Measurements from ENCODE around the gene PPP1CC.
"Not testable (repeated sequence)": the region's sequence is repeated elsewhere in the genome, so short reads cannot be mapped to it uniquely, and the experiment has no call there.

Gene PPP1CC

DNA sequence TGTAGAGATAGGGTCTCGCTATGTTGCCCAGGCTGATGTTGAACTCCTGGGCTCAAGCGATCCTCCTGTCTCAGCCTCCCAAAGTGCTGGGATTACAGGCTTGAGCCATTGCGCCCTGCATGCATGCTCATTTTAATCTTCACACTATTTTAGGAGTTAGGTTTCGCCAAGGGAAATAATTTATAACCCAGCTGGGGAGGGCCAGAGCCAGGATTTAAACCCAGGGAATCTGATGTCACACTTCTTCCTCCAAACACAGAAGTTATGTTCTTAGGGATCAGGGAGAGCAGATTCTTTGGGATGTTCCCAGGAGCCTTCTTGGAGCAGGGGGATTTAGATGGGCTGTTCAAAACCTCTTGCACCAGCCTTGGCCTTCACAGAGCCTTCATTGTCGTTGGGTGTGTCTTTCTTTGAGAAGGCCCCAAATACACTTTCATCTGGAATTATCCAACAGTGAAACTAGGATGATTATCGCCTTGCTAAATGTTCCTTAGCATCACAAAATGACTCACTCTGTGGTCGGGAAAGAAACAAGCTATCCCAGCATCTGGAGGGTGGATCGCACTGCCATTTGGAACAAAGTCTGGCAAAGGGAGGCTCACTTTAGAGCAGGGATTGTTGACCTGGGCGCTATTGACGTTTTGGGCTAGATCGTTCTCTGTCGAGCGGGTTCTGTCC is 8.2 kb upstream of the PPP1CC start:
- no peak for DNase-seq

- DNase-seq: no peak
Measured at GRCh38 chr12:110746550-110746949, 3.9 kb upstream of the PPP1CC start.

DNA sequence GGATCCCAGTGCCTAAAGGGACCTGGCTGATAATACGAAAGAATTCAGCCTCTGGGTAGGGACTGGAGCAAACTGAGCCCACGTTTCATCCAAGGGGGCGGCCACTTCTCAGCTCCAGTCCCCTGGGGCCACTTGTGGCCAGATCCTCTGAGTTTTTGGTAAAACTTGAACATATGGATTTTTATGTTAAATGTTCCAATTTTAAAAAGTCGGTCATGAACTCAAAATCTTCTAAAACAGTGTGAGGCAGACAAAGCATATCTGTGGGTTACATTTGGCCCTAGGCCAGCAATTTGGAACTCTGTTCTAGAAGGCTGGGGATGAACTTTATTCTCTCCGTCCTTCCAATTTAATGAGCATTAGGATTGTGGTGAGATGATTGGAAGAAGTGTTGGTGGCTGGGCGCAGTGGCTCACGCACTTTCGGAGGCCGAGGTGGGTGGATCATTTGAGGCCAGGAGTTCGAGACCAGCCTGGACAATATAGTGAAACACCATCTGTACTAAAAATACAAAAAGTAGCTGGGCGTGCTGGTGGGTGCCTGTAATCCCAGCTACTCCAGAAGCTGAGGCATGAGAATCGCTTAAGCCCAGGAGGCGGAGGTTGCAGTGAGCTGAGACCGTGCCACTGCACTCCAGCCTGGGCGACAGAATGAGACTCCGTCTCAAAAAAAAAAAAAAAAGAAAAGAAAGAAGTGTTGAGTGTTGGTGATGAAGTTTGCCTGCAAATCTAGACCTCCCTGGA is 3.0 kb upstream of the PPP1CC start:
- no peak for DNase-seq

DNA sequence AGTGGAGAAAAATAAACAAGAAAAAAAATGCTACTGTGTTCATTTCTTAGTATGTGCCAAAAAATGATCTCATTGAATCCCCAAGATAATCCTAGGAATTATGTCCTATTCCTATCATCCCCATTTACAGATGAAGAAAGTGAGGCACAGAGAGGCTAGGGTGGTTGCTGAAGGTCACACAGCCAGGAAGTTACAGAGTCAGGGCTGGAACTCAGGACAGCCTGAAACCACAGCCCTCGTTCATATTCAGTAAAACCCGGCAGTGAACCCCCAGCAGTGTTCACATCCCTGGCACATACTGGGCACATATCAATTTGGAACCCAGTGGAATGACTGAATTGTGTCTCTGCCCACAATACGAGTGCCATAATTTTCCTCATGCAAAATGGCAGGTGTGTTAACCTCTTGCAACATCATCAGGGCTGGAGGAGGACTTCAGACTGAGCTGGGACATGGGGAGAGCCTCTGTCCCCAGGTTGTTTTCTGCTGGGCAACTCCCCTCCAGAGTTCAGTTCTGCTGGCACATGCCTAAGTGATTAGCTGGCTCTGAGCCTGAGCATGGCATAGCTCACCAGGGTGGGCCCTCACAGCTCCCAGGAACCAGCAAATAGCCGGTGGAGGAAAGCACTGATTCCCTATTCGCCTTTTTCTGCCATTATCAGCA is 2.0 kb upstream of the PPP1CC start:
- DNase-seq: no peak

DNA sequence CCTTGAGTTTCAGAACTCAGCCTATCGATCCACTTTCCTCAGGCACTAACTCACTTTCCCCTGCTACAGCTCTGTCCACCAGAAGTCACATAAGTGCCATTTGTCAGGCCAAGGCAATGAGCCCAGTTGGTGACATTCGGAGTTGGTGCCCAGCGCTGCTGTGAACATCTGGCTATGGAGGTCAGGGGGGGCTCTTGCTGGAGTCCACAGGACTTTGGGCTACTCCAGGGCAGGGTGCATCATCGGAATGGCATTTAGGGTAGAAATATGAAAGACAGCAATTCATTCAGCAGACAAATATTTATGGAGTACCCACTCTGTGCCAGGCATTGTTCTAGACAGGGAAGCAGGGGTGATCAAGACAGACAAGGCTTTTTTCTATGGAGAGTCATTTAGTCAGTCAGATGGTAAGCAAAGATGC is 1.5 kb upstream of the PPP1CC start:
- DNase-seq: no peak

DNA sequence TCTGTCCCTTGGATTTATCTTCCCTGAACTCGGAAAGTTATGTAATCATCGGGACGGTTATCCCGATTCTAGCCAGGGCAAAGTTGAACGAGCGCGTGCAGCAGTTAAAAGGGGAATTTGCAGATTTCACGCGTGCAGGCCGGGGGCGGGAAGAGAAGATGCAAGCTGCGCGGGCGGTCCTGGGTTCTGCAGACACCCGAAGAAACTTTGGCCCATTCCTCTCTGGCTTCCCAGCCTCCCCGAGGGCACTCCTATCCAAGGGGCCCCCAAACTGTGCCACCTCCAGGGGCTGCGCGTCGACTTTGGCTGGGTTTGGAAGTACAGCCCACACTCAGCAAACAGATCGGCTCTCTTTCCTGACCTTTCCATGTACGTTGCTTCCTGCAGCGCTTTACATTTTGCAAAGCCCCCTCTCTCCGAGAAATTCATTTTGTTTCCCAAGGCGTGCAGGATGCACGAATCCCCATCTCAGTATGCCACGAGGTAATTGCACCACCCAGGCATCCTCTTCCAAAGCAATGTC is 941 bp upstream of the PPP1CC start:
- DNase-seq: no peak

- peak; percentile 46 for DNase-seq
Measured at GRCh38 chr12:110742096-110742717, 484 bp downstream of the PPP1CC start.

DNA sequence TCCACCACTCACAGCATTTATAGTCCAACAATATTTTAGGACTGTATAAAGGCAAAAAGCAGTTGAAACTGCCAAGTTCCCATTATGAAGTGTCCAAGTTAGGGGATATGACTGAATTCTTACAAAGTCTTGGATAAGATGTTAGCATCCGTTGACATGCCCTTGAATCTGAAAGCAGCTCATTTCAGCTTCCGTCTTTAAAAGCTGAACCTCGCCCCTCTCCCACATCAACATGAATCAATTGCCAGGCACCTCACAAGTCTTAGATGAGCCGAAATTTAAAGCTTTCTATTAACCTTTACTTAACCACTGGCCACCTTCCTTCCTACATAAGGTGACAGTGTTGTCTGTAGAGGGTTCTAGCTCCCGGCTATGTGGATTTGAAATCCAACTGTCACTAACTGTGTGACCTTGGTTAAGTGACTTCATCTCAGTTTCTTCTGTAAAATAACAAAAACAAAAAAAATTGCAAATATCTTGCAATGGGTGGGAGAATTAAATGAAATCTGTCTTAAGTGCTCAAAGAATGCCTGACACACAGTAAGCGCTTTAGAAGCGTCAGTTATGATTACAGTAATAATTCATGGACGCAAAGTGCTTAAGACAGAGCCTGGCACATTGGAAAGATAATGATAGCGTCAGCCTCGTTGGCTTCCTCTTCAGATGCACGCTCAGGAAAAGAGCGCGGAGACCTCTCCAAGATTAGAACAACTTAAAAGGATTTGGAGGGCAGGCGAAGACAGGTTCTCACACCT is 1.2 kb downstream of the PPP1CC start:
- peak; percentile 18 for DNase-seq

DNA sequence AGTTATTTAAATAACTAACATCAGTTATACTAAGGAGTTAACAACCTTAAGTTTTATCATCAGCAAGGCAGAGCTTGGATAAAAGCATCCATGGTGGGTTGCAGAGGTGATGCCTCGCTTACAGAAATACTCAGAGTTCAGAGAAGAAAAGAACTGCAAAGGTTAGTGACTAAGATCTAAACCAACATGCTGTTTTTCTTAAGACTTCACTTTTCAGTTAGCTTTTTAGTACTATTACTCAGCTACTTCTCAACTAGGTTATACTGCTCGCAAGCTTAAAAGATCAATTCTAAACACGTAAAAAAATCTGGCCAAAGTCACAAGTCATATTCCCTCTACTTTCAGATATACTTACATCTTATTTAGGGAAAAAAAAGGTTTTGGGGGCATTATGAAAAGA is 2.8 kb downstream of the PPP1CC start:
- no peak for DNase-seq

DNA sequence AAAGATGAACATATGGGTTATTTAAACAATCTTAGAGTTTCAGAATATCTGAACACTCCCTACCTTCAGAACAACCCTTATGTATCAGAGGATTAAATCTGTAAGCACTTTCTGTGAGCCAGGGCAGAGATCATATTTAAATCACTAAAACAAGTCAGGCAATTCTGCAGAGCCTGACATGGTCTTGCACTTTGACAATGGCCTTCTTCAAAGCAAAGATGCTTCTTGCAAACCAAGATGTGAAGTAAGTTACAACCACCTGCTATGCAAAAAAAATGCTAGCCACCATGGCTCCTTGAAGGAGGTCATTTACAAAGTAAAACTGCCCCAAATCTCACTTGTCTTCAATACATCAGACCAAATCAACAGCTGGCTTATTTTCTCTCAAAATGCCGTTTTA is 3.2 kb downstream of the PPP1CC start:
- DNase-seq: no peak

GRCh38 chr12:110737532-110737931 is 5.2 kb downstream of the PPP1CC start:
- DNase-seq: no peak

GRCh38 chr12:110737016-110737415 is 5.7 kb downstream of the PPP1CC start:
- not testable (repeated sequence) for DNase-seq

- DNase-seq: peak; percentile 76
Measured at GRCh38 chr12:110733900-110734299, 8.8 kb downstream of the PPP1CC start.

- no peak for DNase-seq
Measured at GRCh38 chr12:110733089-110733715, 9.5 kb downstream of the PPP1CC start.

DNA sequence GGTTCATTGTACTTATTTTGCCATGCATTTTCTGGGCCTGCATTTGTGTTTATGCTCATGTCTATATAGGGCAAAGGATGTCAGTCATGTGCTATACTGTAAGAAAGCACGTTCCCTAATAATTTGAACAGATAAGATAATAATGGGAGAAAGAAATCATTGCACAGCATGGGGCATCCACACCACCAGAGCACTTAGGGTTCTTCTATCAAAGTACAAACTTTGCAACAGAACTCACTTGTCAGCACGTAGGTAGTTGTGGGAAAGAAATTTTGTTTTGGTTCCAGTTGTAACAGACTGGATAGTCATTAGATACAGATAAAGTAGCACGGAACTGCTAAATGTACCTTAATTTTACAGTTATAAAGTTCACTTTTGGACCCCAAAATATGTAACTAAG is 10.1 kb downstream of the PPP1CC start:
- no peak for DNase-seq

DNA sequence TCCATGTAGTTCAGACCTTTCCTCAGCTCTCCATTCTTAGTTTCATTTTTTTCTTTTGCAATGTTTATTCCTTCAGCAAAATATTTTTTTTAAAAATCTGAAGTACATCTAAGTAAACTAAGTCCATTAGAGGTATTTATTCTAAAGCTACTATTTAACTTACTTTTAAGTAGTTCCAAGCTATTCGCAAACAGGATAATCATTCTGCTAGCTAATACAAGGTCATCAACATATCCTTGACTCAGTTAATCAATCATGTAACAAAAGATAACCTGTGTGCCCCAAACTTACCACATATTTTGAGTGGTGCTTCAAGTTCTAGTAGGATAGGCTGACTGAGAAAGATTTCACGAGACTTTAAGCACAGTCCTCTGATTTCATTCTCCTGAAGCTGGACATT is 11.2 kb downstream of the PPP1CC start:
- no peak for DNase-seq

DNA sequence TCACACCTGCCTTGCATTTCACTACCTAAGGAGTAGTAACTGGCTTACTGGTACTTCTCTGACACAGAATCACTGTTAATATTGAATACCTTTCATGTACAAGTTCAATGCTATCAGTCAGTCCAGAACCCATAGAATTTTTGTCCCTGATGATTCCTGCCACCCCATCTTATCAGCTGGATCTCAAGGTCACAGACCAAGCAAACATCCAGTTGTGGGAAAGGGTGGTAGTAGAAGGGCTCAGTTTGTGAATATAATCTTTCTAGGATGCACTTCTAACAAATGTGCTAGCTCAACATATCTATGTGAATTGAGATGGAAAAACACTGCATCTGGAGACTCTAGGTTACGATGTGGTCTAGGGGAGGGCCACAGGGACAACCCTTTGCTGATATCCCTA is 14.1 kb downstream of the PPP1CC start:
- DNase-seq: no peak

DNA sequence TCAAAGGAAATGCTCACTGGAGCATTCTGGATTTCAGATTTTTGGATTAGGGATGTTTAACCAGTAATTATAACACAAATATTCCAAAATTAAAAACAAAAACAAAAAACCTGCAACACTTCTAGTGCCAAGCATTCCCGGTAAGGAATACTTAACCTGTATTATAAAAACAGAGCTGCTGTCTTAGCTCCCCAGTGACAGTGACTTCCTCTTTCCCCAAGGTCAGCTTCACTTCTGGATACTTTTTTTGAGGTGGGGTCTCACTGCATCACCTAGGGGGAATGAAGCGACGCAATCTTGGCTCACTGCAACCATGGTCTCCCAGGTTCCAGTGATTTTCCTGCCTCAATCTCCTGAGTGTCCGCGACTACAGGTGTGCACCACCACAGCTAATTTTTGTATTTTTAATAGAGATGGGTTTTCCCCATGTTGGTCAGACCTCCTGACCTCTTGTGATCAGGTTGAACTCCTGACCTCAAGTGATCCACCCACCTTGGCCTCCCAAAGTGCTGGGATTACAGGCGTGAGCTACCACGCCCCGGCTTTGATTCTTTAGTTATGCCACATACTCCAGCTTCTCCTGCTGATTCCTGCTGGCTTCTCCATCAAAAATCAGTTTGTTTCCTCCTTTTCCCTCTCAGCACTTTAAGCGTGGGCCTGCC is 15.9 kb downstream of the PPP1CC start:
- no peak for DNase-seq

GRCh38 chr12:110726028-110726427 is 16.7 kb downstream of the PPP1CC start:
- no peak for DNase-seq

DNA sequence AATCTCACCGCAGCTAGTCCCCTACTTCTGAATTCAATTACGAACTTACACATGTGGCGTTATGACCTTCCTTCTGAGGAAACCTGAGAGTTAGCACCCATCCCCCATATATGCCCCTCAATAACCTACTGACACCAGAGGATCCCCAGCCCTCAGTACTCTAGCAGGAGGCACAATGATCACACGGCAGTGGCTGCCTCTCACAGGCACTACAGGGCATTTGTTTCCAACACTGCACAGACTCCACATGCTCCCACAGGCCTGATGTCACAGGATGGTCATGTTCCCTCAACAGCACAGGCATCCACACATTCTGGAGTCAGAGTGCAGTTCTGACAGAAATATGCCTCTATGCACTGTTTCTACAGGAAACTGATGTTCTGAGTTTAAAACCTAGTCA is 17.4 kb downstream of the PPP1CC start:
- DNase-seq: no peak

- DNase-seq: peak; percentile 19
Measured at GRCh38 chr12:110722892-110723291, 19.8 kb downstream of the PPP1CC start.

GRCh38 chr12:110721570-110721969 is 21.1 kb downstream of the PPP1CC start:
- DNase-seq: peak; percentile 20
